ENCODE data around the gene LDLRAD2.
"Not testable (repeated sequence)": the region's sequence is repeated elsewhere in the genome, so short reads cannot be mapped to it uniquely, and the experiment has no call there.

The LDLRAD2 gene, protein sequence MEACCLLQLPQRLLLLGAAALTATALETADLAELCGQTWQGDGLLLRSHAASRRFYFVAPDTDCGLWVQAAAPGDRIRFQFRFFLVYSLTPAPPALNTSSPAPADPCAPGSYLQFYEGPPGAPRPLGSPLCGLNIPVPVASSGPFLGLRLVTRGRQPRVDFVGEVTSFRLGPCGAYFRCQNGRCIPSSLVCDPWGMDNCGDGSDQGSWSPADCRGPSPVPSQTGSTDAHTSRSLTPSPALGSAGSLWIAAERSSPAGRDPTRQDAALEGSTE

DNA sequence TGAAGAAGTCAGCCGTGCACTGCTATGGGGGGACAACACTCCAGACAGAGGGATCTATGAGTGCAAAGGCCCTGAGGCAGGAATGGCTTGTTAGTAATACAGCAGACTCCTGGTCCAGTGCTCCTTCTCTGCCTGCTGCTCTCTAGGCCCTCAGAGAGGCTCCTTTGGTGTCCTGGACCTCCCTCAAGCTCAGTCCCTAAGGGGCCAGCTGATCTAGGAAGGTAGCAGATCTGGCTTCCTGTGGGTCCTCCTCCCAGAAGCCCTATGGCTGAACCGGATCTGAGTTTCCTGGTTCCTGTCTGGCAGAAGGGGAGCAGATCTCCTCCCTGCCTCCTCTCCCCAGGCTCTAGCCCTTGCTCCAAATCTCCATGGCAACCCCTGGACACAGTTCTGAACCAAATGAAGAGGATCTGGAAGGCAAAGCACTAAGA lies at the start of gene LDLRAD2:
LDLRAD2 (plus strand) TSS at position 391 of the 431 bp plus-strand sequence. CDS start 187 bp downstream, outside the sequence.
- DNase-seq = no peak

DNA sequence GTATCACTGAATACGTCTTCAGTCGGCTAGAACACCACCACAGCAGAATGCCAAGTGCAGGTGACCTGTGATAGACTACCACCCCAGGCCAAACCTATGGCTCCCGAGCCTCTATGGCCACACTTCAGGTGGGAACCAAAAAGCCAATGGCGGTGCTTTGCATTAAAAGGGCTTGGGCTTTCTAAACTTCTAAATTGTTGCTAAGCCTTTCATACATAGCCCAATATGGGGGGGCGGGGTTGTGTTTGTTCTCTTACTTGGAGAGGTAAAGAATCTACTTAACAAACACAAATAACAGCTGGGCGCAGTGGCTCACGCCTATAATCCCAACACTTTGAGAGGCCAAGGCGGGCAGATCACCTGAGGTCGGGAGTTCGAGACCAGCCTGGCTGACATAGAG lies 48.8 kb upstream of the LDLRAD2 start:
- no peak for DNase-seq

DNA sequence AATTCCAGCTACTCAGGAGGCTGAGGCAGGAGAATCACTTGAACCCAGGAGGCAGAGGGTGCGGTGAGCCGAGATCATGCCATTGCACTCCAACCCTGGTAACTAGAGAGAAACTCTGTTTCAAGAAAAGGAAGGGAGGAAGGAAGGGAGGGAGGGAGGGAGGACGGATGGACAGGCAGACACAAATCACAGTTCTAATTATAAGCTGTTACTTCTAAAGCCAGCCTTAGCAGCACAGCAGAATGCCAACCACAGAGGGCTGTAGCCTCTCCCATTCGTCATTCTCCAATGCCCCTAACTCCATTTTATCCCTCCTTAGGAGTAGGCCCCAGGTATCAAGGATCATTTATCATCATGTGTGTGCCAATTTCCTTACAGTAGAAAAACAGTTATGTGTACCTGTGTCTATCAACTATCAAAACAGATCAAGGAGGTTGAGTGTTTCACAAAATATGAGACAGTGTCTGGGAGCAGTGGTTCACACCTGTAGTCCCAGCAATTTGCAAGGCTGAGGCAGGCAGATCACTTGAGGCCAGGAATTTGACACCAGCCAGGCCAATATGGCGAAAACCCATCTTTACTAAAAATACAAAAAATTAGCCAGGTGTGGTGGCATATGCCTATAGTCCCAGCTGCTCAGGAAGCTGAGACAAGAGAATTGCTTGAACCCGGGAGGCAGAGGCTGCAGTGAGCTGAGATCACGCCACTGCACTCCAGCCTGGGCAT lies 48.2 kb upstream of the LDLRAD2 start:
- DNase-seq = no peak

DNA sequence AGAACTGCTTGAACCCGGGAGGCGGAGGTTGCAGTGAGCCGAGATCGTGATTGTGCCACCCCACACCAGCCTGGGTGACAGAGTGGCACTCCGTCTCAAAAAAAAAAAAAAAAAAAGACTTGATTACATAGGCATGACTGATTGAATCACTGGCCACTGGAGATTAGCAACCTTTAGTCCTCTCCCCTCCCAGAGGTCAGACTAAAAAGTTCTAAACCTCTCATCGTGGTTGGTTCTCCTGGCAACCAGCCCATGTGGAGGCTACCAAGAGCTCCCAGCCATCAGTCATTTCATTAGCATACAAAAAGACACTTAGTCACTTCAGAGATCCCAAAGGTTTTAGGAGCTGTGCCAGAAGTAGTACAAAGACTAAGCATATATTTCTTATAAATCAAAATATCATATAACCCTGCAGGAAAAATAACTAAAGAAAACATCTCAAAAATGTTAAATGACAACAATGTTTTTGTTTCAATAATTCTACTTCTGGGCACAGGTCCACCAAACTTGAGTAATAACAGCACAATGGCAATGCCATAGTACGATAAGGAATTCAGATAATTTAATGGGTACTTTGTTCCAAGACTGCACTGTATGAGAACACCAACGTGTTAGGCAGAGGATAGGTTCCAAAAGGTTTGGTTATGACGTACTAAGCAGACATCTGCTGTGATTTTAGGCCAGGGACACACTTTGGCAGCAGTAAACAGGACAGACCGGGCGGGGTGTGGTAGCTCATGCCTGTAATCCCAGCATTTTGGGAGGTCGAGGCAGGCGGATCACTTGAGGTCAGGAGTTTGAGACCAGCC lies 47.2 kb upstream of the LDLRAD2 start:
- DNase-seq = peak; percentile 29 to 34

DNA sequence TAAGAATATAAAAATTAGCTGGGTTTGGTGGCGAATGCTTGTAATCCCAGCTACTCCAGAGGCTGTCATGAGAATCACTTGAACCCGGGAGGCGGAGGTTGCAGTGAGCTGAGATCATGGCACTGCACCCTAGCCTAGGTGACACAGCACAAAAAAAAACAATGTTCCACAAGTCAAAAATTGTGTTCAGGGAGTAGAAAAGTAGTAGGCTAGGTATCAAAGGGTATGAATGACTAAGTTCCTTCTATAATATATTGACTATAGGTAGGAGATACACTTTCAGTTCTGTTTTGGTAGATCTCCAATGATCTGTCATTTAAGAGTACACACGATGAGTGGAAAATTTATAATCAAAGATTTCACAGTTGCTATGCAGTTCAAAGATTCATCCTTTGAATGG lies 45.9 kb upstream of the LDLRAD2 start:
- no peak for DNase-seq

DNA sequence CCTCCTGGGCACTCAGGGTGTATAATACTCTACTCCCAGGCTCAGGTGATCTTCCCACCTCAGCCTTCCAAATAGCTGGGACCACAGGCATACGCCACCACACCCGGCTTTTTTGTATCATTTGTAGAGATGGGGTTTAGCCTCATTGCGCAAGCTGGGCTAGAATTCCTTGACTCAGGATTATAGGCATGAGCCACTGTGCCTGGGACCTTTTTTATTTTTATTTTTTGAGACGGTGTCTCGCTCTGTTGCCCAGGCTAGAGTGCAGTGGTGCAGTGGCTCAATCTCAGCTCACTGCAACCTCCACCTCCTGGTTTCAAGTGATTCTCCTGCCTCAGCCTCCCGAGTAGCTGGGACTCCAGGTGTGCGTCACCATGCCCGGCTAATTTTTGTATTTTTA lies 45.0 kb upstream of the LDLRAD2 start:
- DNase-seq = not testable (repeated sequence)

DNA sequence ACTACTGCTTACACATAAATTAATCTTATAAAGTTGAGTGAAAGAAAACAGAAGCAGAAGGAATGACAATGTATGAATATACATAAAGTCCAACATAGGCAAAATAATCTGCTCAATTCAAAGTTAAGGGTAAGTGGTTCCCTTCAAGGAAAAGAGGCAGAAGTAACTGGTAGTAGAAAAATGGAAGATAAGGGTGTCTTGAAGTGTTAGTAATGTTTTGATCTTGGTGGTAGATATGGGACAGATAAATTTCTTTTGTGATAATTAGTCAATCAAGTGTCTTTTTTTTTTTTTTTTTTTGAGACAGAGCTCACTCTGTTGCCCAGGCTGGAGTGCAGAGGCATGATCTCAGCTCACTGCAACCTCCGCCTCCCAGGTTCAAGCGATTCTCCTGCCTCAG lies 41.9 kb upstream of the LDLRAD2 start:
- no peak for DNase-seq

DNA sequence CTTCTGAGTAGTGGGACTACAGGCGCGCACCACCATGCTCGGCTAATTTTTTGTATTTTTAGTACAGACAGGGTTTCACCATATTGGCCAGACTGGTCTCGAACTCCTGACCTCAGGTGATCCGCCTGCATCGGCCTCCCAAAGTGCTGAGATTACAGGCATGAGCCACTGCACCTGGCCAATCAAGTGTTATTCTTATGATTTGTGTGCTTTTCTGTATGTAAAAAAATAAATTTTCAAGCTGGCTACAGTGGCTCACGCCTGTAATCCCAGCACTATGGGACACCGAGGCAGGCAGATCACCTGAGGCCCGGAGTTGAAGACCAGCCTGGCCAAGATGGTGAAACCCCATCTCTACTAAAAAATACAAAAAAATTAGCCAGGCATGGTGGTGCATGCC lies 41.5 kb upstream of the LDLRAD2 start:
- DNase-seq = not testable (repeated sequence)

DNA sequence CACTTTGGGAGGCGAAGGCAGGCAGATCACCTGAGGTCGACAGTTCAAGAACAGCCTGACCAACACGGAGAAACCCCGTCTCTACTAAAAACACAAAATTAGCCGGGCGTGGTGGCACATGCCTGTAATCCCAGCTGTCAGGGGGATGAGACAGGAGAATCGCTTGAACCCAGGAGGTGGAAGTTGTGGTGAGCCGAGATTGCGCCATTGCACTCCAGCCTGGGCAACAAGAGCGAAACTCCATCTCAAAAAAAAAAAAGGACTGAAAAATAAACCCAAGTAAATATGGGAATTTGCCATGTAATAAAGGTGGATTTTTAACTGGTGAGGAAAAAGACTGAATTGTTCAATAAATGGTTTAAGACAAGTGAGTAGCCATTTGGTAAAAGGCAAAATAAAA lies 40.4 kb upstream of the LDLRAD2 start:
- not testable (repeated sequence) for DNase-seq

DNA sequence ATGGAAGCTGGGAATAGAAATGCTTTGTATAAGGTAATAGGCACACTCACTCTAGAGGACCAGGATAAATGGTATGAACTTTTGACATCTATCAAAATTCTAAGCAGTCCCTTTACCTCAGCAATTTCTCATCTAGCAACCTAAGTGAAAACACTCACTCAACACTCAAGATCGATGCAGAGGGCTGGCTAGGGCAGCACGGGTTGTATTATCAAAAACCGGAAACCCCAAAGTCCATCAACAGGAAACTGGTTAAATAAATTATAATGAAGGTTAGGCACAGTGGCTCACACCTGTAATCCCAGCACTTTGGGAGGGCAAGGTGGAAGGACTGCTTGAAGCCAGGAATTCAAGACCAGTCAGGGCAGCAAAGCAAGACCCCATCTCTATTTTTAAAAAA lies 38.5 kb upstream of the LDLRAD2 start:
- DNase-seq = peak in 1 of 2 donors; percentile 44

DNA sequence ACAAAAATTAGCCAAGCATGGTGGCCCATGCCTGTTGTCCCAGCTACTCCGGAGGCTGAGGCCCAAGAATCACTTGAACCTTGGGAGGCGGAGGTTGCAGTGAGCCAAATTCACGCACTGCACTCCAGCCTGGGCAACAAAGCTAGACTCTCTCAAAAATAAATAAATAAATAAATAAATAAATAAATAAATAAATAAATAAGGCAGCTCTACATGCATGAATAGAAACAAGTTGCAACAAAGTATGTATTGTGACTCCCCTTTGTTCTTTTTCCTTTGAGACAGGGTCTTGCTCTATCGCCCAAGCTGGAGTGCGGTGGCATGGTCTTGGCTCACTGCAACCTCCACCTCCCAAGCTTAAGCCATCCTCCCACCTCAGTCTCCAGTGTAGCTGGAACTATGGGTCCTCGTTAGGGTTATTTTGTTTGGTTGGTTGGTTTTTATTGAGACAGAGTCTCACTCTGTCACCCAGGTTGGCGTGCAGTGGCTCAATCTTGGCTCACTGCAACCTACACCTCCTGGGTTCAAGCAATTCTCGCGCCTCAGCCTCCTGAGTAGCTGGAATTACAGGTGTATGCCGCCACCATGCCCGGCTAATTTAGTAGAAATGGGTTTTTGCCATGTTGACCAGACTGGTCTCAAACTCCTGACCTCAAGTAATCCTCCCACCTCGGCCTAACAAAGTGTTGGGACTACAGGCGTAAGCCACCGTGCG lies 37.1 kb upstream of the LDLRAD2 start:
- DNase-seq = no peak

DNA sequence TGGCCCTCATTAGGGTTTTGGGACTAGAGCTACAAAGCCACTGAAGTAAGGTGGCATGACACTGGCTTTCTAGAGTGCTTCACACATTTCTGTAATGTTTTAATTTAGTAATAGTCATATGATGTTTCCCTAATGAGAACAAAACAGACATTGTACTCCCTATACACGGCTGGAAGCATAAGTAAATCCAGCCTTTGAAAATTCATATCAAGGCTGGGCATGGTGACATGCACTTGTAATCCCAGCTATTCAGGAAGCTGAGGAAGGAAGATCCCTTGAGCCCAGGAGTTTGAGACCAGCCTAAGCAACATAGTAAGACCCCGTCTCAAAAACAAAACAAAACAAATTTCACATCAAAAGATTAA lies 36.5 kb upstream of the LDLRAD2 start:
- DNase-seq = no peak

DNA sequence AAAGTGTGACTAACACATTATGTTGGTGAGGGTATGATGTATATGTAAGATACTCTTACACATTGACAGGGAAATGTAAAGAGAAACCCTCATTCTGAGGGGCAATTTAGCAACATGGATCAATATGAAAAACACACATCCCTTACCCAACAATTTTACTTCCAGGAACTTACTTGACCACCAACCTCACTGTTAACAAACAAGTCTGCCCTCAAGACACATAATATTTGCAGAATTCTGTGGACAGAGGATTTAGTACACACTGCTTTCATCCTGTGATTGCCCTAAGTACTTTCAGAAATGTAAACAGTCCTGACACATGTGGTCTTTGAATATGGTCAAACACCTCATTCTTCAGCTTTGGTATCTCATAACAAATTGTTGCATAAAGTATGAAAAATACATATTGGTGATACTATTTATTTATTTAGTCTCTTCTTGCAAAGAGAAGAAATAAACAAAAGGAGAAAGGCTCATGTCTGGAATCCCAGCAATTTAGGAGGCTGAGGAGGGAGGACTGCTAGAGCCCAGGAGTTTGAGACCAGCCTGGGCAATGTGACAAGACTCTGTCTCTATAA lies 36.0 kb upstream of the LDLRAD2 start:
- DNase-seq = no peak

DNA sequence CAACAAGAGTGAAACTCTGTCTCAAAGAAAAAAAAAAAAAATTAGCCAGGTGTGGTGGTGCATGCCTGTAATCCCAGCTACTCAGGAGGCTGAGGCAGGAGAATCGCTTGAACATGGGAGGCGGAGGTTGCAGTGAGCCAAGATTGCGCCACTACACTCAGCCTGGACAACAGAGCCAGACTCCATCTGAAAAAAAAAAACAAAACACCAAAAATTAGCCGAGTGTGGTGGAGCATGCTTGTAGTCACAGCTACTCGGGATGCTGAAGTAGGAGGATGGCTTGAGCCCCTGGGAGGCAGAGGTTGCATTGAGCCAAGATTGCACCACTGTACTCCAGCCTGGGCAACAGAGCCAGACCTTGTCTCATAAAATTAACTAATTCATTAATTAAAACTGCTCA lies 35.1 kb upstream of the LDLRAD2 start:
- DNase-seq = not testable (repeated sequence)

DNA sequence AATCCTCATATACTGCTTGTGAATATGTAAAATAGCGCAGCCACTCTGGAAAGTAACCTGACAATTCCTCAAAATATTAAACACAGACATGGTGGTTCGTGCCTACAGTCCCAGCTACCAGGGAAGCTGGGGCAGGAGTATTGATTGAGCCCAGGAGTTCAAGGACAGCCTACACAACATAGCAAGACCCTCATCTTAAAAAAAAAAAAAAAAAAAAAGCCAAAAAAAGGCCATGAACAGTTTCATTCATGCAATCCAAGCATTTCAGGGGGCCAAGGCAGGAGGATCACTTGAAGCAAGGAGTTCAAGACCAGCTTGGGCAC lies 33.7 kb upstream of the LDLRAD2 start:
- no peak for DNase-seq

DNA sequence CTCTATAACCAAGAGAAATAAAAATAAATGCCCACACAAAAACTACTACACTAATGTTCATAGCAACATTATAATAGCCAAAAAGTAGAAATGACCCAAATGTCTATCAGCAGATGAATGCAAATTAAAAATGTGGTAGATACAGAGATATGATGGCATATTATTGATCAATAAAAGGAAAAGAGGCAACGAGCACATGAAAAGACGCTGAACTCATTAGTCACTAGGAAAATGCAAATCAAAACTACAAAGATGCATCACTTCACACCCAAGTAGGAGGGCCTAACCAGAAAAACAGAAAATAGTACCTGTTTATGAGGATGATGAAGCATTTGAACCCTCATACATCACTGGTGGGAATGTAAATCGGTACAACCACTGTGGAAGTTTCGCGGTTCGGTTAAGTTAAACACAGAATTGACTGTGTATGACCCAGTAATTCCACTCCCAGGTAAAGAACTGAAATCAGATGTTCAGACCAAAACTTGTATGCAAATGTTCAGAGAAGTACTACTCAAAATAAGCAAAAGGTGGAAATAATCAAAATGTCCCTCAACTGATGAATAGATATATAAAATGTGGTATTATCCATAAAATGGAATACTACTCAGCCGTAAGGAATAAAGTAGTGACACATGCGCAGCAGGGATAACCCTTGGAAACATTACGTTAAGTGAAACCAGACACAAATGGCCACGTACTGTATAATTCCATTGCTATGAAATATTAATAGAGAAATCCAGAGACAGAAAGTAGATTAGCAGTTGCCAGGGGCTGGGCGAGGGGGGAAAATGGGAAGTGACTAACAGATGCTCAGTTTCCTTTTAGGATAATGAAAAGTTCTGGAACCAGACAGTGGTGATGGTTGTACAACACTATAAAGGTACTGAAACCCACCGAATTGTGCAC lies 32.2 kb upstream of the LDLRAD2 start:
- no peak for DNase-seq

DNA sequence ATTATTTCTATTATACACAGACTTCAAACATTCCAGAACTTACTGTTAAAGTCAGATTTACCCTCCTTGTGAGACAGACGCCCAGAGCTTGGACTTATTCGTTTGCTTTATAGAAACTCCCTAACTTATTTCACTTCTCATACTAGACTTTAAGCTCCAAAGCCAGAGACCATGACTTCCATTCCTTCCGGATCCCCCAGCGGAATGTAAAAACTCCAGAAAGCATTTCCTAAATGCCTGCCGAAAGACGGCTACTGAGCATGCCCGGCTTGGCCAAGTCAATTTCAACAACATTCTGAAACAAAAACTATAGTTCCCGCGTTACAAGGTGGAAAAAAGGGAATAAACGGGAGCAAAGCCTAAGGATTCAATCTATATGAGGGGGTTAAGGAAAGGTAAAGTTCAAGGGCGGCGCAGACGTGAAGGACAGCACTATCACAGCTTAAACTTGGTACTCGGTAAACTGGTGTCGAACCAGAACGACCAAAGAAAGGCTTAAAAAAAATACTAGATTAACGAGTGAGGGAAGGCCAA lies 30.2 kb upstream of the LDLRAD2 start:
- DNase-seq = peak; percentile 49 to 54

DNA sequence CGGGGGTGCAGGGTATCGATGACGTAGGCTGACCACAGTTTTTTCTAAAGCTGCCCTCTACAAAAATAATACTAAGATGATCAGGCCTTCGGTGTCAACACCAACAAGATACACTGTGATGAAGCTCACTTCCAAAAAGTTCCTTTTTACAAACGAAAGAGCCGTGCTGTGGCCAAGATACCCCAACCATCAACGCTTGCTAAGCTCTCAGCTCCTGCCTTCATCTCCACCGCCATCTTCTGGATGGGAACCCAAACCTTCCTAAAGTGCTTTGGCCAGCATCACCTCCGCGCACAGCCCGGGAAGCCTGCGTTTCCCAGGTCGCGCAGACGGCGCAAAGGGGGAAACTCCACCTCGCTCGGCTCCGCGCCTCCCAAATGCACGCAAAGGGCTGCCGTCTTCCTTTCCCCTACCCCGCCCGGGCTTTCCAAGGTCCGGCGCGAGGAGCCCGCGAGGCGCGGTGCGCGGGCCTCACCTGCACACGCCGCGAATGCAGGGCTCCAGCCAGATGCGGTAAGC lies 29.7 kb upstream of the LDLRAD2 start:
- peak; percentile 32 to 47 for DNase-seq

DNA sequence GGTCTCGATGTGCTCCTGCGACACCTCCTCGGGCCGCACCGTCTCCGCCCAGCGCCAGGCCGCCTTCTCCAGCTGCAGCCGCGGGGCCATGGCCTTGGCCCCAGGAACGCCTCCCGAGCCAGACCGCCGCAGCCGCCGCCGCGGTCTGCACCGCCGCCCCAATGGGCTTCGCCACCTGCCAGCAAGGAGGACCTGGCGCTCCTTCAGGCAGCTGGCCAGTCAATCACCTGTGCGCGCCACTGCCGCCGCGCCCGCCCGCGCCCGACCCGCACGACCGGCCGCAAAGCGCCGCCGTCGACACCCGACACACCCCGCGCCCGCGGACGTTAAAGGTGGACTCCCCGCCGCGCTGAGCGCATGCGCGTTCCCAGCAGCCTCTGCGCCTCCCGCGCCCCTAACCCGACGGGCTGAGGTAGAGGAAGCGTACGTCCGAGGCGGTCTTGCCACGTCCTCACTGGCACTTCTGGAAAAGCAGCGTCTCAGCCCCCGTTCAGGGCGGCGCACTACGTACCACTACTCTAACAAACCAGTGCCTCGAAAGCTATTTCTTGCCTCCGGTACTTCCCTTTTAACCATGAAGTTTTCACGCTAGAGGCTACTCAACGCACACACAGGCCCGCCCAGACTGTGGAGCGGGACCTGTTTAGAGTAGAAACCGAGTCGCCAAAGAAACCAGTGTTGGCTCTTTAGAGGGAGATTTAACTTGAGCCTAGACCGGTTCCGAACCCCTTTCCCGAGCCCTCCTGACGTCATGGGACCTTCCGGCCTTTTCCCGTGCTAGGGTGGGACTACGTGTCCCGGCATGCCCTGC lies 29.0 kb upstream of the LDLRAD2 start, which contains the start of gene USP48:
USP48 (minus strand) TSS at position 282 of the 811 bp plus-strand sequence; CDS start at position 90, 192 bp downstream.
- DNase-seq = peak; percentile 96 to 97
